Activated B cell treated with CpG ODN at 0.5 μM for 24 hours (primary cell): ENCODE data around the gene NOX5. TPM values are rescaled to one million over a fixed set of nuclear protein-coding genes. Genes with fewer than 3 reads are reported as not detected.

ENCODE experiments used
- ATAC-seq: fragments of 200-7000 bp; cut with Tn5 transposase; one replicate; pipeline ENCODE4 v1.10.0; 2021; ENCODE audit warnings: low read depth, mild to moderate bottlenecking, moderate library complexity
- CTCF ChIA-PET: fragments of 350-600 bp; sonication (Branson Sonifier 250); formaldehyde crosslinking; loops from one replicate; lab custom pipeline; 2021; ENCODE audit warnings: antibody characterized with exemption; lab: Charles Lee
- POLR2A ChIA-PET: fragments of 350-600 bp; sonication (Branson Sonifier 250); formaldehyde crosslinking; loops from one replicate; lab custom pipeline; 2021; ENCODE audit warnings: antibody characterized with exemption; lab: Charles Lee
- DNase-seq: peaks from one replicate; pipeline ENCODE4 v3.0.0; 2022
- H3K27ac Mint-ChIP-seq: one replicate; pipeline ENCODE4 v1.8.0; 2020; ENCODE audit warnings: mixed read lengths
- H3K27me3 Mint-ChIP-seq: one replicate; pipeline ENCODE4 v1.8.0; 2021; ENCODE audit warnings: mixed read lengths
- H3K36me3 Mint-ChIP-seq: one replicate; pipeline ENCODE4 v1.8.0; 2021; ENCODE audit warnings: low read depth, mixed read lengths
- H3K4me1 Mint-ChIP-seq: one replicate; pipeline ENCODE4 v1.8.0; 2021; ENCODE audit warnings: mixed read lengths
- H3K4me3 Mint-ChIP-seq: one replicate; pipeline ENCODE4 v1.8.0; 2020; ENCODE audit warnings: mild to moderate bottlenecking, mixed read lengths
- H3K9me3 Mint-ChIP-seq: one replicate; pipeline ENCODE4 v1.8.0; 2020; ENCODE audit warnings: mixed read lengths
- intact Hi-C: fragments of 100-400 bp; cut with micrococcal nuclease; formaldehyde crosslinking; loops from one replicate; pipeline ENCODE4 v1.15.1; 2024
- total RNA-seq: library from RNA; stranded (reverse); gene quantifications from 2 replicates; pipeline ENCODE4 v1.2.3, GENCODE V29; 2022
- TF ChIP-seq, protein P1 (sequence below): fragments of 200-600 bp; IDR thresholded peaks from one replicate; pipeline ENCODE4 v1.8.0; 2022; ENCODE audit warnings: antibody characterized with exemption, mild to moderate bottlenecking

NOX5 gene
- total RNA-seq, 1 donor from 2014 or later = 0.09 TPM

DNA sequence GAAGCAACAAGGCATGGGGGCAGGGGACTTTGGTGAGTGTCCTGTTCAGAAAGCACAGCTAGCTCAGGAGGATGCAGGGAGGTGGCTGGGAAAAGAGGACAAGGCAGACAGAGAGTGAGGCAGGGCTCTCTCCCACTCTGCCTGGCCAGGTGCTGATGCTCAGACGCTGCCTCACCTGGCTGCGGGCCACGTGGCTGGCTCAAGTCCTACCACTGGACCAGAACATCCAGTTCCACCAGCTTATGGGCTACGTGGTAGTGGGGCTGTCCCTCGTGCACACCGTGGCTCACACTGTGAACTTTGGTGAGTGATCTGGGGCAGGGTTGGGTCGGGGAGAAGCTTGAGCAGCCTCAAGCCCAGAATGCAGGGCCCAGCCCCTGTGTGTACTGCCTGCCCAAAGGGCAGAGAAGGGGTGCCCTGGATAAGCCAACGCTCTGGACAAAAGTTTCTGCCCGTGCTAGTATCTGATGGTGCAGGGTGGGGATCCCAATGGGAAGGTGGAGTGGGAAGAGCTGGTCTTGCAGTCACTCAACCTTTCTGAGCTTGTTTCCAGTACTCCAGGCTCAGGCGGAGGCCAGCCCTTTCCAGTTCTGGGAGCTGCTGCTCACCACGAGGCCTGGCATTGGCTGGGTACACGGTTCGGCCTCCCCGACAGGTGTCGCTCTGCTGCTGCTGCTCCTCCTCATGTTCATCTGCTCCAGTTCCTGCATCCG is 20.9 kb downstream of the NOX5 start:
- TF ChIP-seq, protein P1, sequence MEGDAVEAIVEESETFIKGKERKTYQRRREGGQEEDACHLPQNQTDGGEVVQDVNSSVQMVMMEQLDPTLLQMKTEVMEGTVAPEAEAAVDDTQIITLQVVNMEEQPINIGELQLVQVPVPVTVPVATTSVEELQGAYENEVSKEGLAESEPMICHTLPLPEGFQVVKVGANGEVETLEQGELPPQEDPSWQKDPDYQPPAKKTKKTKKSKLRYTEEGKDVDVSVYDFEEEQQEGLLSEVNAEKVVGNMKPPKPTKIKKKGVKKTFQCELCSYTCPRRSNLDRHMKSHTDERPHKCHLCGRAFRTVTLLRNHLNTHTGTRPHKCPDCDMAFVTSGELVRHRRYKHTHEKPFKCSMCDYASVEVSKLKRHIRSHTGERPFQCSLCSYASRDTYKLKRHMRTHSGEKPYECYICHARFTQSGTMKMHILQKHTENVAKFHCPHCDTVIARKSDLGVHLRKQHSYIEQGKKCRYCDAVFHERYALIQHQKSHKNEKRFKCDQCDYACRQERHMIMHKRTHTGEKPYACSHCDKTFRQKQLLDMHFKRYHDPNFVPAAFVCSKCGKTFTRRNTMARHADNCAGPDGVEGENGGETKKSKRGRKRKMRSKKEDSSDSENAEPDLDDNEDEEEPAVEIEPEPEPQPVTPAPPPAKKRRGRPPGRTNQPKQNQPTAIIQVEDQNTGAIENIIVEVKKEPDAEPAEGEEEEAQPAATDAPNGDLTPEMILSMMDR = no peak
- Mint-ChIP-seq H3K36me3 (no peaks in the 10 kb centered on the region), H3K27me3 (peaks cover 36% of the 10 kb centered on the region), H3K9me3 (no peaks in the 10 kb centered on the region), H3K4me3 (no peak overlapping the region), H3K27ac (no peak overlapping the region), H3K4me1 (peaks cover 4% of the 10 kb centered on the region)
- ATAC-seq = no peak
- CTCF ChIA-PET = no interaction called here
- no peak for DNase-seq
- POLR2A ChIA-PET = no interaction called here
- intact Hi-C loops = no loop called here

- no peak overlapping the region for H3K4me3 Mint-ChIP-seq
- intact Hi-C loops = no loop called here
- peaks cover 32% of the 10 kb centered on the region for H3K27me3 Mint-ChIP-seq
- TF ChIP-seq, protein P1 = no peak
- DNase-seq (no peak), ATAC-seq (no peak)
- H3K36me3 Mint-ChIP-seq = no peaks in the 10 kb centered on the region
- peaks cover 4% of the 10 kb centered on the region for H3K4me1 Mint-ChIP-seq
- no peaks in the 10 kb centered on the region for H3K9me3 Mint-ChIP-seq
- ChIA-PET POLR2A (no interaction called here), CTCF (no interaction called here)
- H3K27ac Mint-ChIP-seq = no peak overlapping the region
Measured at GRCh38 chr15:69035918-69036258, 21.4 kb downstream of the NOX5 start.

DNA sequence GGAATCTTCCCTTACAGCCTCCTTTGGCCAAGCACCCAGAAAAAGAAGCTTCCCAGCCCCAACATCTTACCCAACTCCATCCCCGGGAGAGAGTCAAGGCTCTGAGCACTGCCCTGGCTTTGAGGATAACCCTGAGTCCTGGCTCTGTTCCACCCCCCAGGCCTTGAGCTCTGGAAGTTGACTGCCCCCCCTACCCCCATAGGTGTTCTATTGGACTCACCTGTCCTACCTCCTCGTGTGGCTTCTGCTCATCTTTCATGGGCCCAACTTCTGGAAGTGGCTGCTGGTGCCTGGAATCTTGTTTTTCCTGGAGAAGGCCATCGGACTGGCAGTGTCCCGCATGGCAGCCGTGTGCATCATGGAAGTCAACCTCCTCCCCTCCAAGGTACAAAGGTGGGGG is 22.3 kb downstream of the NOX5 start:
- Mint-ChIP-seq H3K9me3 (no peaks in the 10 kb centered on the region), H3K4me3 (no peak overlapping the region), H3K27me3 (peaks cover 28% of the 10 kb centered on the region), H3K36me3 (no peaks in the 10 kb centered on the region), H3K4me1 (peaks cover 3% of the 10 kb centered on the region), H3K27ac (no peak overlapping the region)
- DNase-seq (no peak), ATAC-seq (no peak)
- CTCF ChIA-PET = no interaction called here
- intact Hi-C loops = no loop called here
- TF ChIP-seq, protein P1 = no peak
- POLR2A ChIA-PET = no interaction called here

- POLR2A ChIA-PET = no interaction called here
- intact Hi-C loops = no loop called here
- H3K27ac Mint-ChIP-seq = no peak overlapping the region
- ATAC-seq (no peak), DNase-seq (no peak)
- TF ChIP-seq, protein P1 = no peak
- no peaks in the 10 kb centered on the region for H3K36me3 Mint-ChIP-seq
- no peaks in the 10 kb centered on the region for H3K4me1 Mint-ChIP-seq
- CTCF ChIA-PET = no interaction called here
- no peaks in the 10 kb centered on the region for H3K9me3 Mint-ChIP-seq
- peaks cover 25% of the 10 kb centered on the region for H3K27me3 Mint-ChIP-seq
- H3K4me3 Mint-ChIP-seq = no peak overlapping the region
Measured at GRCh38 chr15:69037482-69037881, 23.0 kb downstream of the NOX5 start.

- no peak for ATAC-seq
- TF ChIP-seq, protein P1 = no peak
- no peaks in the 10 kb centered on the region for H3K36me3 Mint-ChIP-seq
- POLR2A ChIA-PET = no interaction called here
- CTCF ChIA-PET = no interaction called here
- no peaks in the 10 kb centered on the region for H3K4me1 Mint-ChIP-seq
- no peak overlapping the region for H3K27ac Mint-ChIP-seq
- no peak overlapping the region for H3K4me3 Mint-ChIP-seq
- no peaks in the 10 kb centered on the region for H3K9me3 Mint-ChIP-seq
- no peak for DNase-seq
- peaks cover 25% of the 10 kb centered on the region for H3K27me3 Mint-ChIP-seq
- intact Hi-C loops = no loop called here
Measured at GRCh38 chr15:69037977-69038376, 23.5 kb downstream of the NOX5 start.
